Caco-2 (cell line): ENCODE results near the gene TBX10. TPM values are rescaled to one million over a fixed set of nuclear protein-coding genes. Genes with fewer than 3 reads are reported as not detected.

Source experiments
- BruUV-seq: library from RNA; stranded (reverse); fragments of 400-500 nt; replicated peaks from 2 replicates; lab custom pipeline; 2021; lab: Mats Ljungman, UMichigan
- CTCF ChIA-PET: fragments of 300-600 bp; sonication (Branson Sonifier 250); formaldehyde crosslinking; loops from one replicate; lab custom pipeline; 2022; ENCODE audit warnings: antibody characterized with exemption; lab: Charles Lee
- POLR2A ChIA-PET: fragments of 300-600 bp; sonication (Branson Sonifier 250); formaldehyde crosslinking; loops from one replicate; lab custom pipeline; 2022; ENCODE audit warnings: antibody characterized with exemption; lab: Charles Lee
- DNase-seq, 2 experiments: peaks; one replicate each; pipeline versions ENCODE4 v3.0.0 to v3.0.0-alpha.2; 2020 to 2022
- H3K27me3 ChIP-seq: replicated peaks from 2 replicates; pipeline ENCODE4 v1.6.0; 2011; ENCODE audit warnings: low read length; ENCODE audit not compliant: control insufficient read depth, insufficient read depth
- H3K36me3 ChIP-seq: 2 replicates; pipeline ENCODE4 v1.5.1; 2011; ENCODE audit warnings: low read length; ENCODE audit not compliant: control insufficient read depth, insufficient read depth
- H3K4me1 ChIP-seq: fragments of 250-450 bp; sonication (Bioruptor Pico); 2 replicates; pipeline ENCODE4 v1.5.1; 2020; ENCODE audit warnings: mild to moderate bottlenecking
- H3K4me3 ChIP-seq: 2 replicates; pipeline ENCODE4 v1.5.1; 2011; ENCODE audit warnings: low read depth, mild to moderate bottlenecking, control low read depth, low read length
- H3K9me3 ChIP-seq: fragments of 250-450 bp; sonication (Bioruptor Pico); 2 replicates; pipeline ENCODE4 v1.5.1; 2020; ENCODE audit warnings: mild to moderate bottlenecking, moderate library complexity
- H3K27ac Mint-ChIP-seq: one replicate; pipeline ENCODE4 v1.8.0; 2022; ENCODE audit warnings: mixed read lengths; ENCODE audit not compliant: unreplicated experiment
- H3K27me3 Mint-ChIP-seq: one replicate; pipeline ENCODE4 v1.8.0; 2022; ENCODE audit warnings: mixed read lengths; ENCODE audit not compliant: insufficient read depth, unreplicated experiment
- H3K36me3 Mint-ChIP-seq: one replicate; pipeline ENCODE4 v1.8.0; 2022; ENCODE audit warnings: mild to moderate bottlenecking, mixed read lengths; ENCODE audit not compliant: insufficient read depth, unreplicated experiment
- H3K4me1 Mint-ChIP-seq: one replicate; pipeline ENCODE4 v1.8.0; 2022; ENCODE audit warnings: low read depth, mixed read lengths; ENCODE audit not compliant: unreplicated experiment
- H3K4me3 Mint-ChIP-seq: one replicate; pipeline ENCODE4 v1.8.0; 2022; ENCODE audit warnings: mild to moderate bottlenecking, moderate library complexity, mixed read lengths; ENCODE audit not compliant: unreplicated experiment
- H3K9me3 Mint-ChIP-seq: one replicate; pipeline ENCODE4 v1.8.0; 2022; ENCODE audit warnings: mixed read lengths; ENCODE audit not compliant: unreplicated experiment
- CTCF ChIP-seq, 2 experiments: fragments of 200-600 bp in 1 of 2; IDR thresholded peaks; 1 replicate in 1 of 2; 2 replicates in 1 of 2; pipeline versions ENCODE4 v1.5.1 to v1.8.0; 2011 to 2022; ENCODE audit warnings: antibody characterized with exemption in 1 of 2, control low read depth in 1 of 2, inconsistent platforms in 1 of 2, low read depth in 1 of 2, low read length in 1 of 2, mild to moderate bottlenecking in 1 of 2, moderate library complexity in 1 of 2; ENCODE audit not compliant: insufficient read depth in 1 of 2, severe bottlenecking in 1 of 2, unreplicated experiment in 1 of 2
- intact Hi-C: fragments of 100-400 bp; cut with micrococcal nuclease; formaldehyde crosslinking; loops from one replicate; pipeline ENCODE4 v1.10.0; 2022; ENCODE audit not compliant: unreplicated experiment
- total RNA-seq: library from RNA; stranded (reverse); gene quantifications from 2 replicates; pipeline ENCODE4 v1.2.3, GENCODE V29; 2022

Gene TBX10
- total RNA-seq, 1 experiment from 2014 or later: not detected

- ChIA-PET CTCF (interaction anchor here (0.7 to 1.6 kb wide), 5 partner anchors 10 to 263 kb away, joined by 3 to 13 read pairs (median 4); partner anchors contain the start of gene NUDT8), POLR2A (interaction anchor here (0.9 to 1.2 kb wide), 2 partner anchors 19 to 66 kb away, joined by 3 to 4 read pairs; partner anchors contain the start of gene GSTP1)
- peaks cover 6% of the 10 kb centered on the region for H3K36me3 Mint-ChIP-seq
- no peaks in the 10 kb centered on the region for H3K36me3 ChIP-seq
- peaks cover 9% of the 10 kb centered on the region for H3K9me3 Mint-ChIP-seq
- peak overlapping the region; percentile 12 for H3K4me3 Mint-ChIP-seq
- no peak for TF ChIP-seq CTCF (IDR thresholded peaks at IDR 0.05; ENCODE audit: insufficient read depth in 1 of 2, low read depth in 1 of 2, low read length in 1 of 2, severe bottlenecking in 1 of 2, unreplicated experiment in 1 of 2)
- intact Hi-C loops: no loop called here
- H3K27me3 ChIP-seq: no peaks in the 10 kb centered on the region
- H3K4me1 ChIP-seq: peaks cover 15% of the 10 kb centered on the region
- H3K4me1 Mint-ChIP-seq: peaks cover 26% of the 10 kb centered on the region
- no peak for DNase-seq
- H3K4me3 ChIP-seq: 0 out of 2 replicates have a peak overlapping the region, but pooled peaks have one; percentile 2
- H3K9me3 ChIP-seq: no peaks in the 10 kb centered on the region
- no TSS peak for BruUV-seq
- no peaks in the 10 kb centered on the region for H3K27me3 Mint-ChIP-seq
- H3K27ac Mint-ChIP-seq: peak overlapping the region; percentile 34
These were observed 10.3 kb upstream of the TBX10 start for GRCh38 chr11:67649634-67650510.

DNA sequence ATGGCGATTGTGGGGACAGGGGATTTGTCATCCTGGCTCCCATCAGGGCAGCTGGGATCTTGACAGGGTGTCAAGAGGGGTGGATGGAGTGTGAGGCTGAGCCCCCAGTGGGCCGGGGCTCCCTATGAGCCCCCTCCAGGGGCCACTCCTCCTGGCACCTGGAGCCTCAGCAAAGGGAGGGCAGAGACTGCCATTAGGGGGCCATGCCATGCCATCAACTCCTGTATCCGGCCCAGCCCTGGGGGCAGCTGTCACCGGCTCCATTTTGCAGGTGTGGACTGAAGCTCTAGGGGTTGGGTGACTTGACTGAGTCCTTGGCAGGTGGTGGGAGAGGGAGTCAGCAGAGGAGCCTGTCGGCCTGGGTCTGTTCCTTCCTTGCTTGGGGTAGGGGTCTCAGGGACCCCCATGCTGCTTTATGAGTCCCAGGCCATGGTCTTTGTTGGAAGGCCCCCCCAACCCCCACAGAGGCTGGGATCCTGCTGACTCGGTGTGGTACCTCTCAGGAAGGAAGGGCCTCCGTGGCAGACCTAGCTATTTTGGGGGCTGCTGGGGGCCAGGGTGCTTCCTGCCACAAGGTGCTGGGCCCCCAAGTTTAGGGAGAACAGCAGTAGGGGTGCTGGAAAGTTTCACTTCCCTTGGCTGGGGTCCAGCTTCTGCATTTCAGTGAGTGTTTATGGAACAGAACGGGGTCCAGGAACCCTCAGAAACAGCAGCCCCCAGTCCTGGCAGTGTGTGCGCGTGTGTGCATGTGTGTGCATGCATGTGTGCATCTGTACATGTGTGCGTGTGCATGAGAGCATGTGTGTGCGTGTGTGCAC, 9.4 kb upstream of the TBX10 start:
- Histone ChIP-seq H3K27me3 (no peaks in the 10 kb centered on the region), H3K36me3 (no peaks in the 10 kb centered on the region), H3K9me3 (no peaks in the 10 kb centered on the region), H3K4me1 (peaks cover 15% of the 10 kb centered on the region), H3K4me3 (no peak overlapping the region)
- Mint-ChIP-seq H3K27ac (no peak overlapping the region), H3K9me3 (peaks cover 9% of the 10 kb centered on the region), H3K36me3 (peaks cover 6% of the 10 kb centered on the region), H3K4me3 (no peak overlapping the region), H3K27me3 (no peaks in the 10 kb centered on the region), H3K4me1 (peaks cover 26% of the 10 kb centered on the region)
- intact Hi-C loops: no loop called here
- ChIA-PET POLR2A (no interaction called here), CTCF (interaction anchor here (1.0 kb wide), 1 partner anchor 9 kb away, joined by 4 read pairs; no protein-coding TSS in a partner anchor)
- BruUV-seq: no TSS peak
- no peak for DNase-seq
- no peak for TF ChIP-seq CTCF (IDR thresholded peaks at IDR 0.05; ENCODE audit: insufficient read depth in 1 of 2, low read depth in 1 of 2, low read length in 1 of 2, severe bottlenecking in 1 of 2, unreplicated experiment in 1 of 2)
